ENCODE data around the gene ACTR2.

DNA sequence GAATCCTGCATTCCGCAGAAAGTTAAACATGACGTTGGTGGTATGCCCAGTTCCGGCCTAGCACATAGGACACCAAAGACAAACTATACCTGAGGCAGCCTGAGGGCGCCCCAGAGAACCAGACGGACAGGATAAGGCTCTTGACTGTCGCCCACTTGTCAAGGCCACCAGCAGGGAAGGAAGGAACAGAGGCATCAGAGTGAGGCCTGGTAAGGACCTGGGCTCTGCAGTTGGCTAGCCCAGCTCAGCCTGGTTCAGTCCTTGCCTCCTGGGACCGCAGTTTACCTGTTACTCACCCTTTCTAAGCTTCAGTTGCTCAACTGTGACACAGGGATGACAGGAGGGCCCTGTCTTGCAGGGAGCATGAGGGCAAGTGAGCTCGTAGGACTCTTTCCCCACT lies 82.1 kb downstream of the ACTR2 start:
- TF ChIP-seq, protein P1, sequence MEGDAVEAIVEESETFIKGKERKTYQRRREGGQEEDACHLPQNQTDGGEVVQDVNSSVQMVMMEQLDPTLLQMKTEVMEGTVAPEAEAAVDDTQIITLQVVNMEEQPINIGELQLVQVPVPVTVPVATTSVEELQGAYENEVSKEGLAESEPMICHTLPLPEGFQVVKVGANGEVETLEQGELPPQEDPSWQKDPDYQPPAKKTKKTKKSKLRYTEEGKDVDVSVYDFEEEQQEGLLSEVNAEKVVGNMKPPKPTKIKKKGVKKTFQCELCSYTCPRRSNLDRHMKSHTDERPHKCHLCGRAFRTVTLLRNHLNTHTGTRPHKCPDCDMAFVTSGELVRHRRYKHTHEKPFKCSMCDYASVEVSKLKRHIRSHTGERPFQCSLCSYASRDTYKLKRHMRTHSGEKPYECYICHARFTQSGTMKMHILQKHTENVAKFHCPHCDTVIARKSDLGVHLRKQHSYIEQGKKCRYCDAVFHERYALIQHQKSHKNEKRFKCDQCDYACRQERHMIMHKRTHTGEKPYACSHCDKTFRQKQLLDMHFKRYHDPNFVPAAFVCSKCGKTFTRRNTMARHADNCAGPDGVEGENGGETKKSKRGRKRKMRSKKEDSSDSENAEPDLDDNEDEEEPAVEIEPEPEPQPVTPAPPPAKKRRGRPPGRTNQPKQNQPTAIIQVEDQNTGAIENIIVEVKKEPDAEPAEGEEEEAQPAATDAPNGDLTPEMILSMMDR (conservative IDR thresholded peaks at IDR 0.05): peak; percentile 5; the same call in 1 of the 2 replicates
- TF ChIP-seq ZFX (IDR thresholded peaks at IDR 0.05): no peak
